ES-I3 (cell line): ENCODE measurements around the gene AP5Z1.

ENCODE experiments used
- H3K36me3 ChIP-seq: 2 replicates; pipeline ENCODE4 v1.6.1; 2013; ENCODE audit warnings: mild to moderate bottlenecking, low read length, control low read depth, moderate library complexity; ENCODE audit not compliant: insufficient read depth
- H3K4me1 ChIP-seq: 2 replicates; pipeline ENCODE4 v1.6.1; 2013; ENCODE audit warnings: mild to moderate bottlenecking, control low read depth, low read length; ENCODE audit not compliant: insufficient read depth
- H3K9ac ChIP-seq: 2 replicates; pipeline ENCODE4 v1.6.1; 2013; ENCODE audit warnings: low read depth, mild to moderate bottlenecking, low read length, moderate library complexity
- H3K9me3 ChIP-seq: 2 replicates; pipeline ENCODE4 v1.6.1; 2013; ENCODE audit warnings: mild to moderate bottlenecking, low read length, moderate library complexity; ENCODE audit not compliant: control insufficient read depth, insufficient read depth

AP5Z1 gene

DNA sequence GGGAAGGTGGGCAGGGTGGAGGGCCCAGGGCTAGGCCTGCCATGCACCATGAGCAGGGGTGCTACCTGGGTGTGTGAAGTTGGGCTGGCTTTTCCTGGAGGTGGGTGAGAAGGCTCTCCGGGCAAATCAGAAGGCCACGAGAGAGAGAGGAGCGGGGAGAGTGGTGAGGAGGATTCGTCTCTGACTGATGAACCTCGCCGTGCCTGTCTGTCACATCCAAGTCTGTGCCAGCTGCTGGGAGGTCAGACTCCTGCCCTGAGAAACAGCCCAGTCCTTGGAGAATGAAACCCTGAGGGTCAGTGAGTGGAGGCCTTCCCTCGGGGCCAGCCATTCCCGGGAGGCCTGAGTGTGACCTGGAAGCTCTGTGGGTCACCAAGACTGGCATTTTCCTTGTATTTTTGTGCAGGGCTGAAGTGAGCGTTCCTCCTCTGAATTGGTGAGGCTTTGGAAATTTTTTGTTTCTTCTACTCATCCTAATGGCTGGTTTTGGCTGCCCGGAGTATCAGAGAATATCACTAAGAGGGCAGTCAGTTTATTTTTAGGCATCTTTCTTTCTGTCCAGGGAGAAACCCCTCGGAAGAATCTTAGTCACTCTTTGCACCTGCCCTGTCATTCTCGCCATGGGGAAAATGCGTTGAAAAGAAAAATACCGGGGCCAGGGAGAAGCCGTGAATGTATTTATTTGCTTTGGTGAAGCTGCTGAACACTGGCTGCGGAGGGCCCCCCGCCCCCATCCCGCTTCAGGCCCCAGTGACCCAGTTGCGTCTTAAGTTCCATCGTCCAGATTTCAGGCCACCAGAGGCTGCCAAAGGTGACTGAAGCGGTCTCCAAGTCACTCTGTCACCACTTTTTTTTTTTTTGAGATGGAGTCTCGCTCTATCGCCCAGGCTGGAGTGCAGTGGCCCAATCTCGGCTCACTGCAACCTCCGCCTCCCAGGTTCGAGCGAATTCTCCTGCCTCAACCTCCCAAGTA is 6.5 kb upstream of the AP5Z1 start:
- no peak overlapping the region for H3K9ac ChIP-seq
- no peaks in the 10 kb centered on the region; the same call in 1 of the 2 replicates for H3K36me3 ChIP-seq
- H3K4me1 ChIP-seq: no peaks in the 10 kb centered on the region
- no peaks in the 10 kb centered on the region for H3K9me3 ChIP-seq

DNA sequence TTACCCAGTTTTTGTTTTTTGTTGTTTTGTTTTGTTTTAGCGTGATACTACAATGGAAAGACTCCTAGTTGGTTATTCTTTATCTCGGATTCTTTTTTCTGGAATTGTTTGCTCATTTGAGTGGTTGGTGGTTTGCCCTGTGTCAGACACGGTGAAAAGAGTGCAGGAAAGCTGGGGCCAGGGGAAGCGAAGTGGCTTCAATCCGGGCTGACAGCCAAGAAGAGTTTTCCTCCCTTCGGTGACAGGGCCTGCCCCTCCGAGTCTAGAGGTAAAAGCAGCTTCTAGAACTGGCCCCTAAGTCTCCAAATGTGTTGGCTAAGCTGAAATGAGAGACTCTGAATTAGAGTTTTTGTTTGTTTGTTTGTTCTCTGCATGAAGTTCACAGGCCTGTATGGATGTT is 5.7 kb upstream of the AP5Z1 start:
- 0 out of 2 replicates have a peak, but pooled peaks cover 3% of the 10 kb centered on the region for H3K4me1 ChIP-seq
- H3K36me3 ChIP-seq: no peaks in the 10 kb centered on the region; the same call in 1 of the 2 replicates
- no peak overlapping the region for H3K9ac ChIP-seq
- H3K9me3 ChIP-seq: no peaks in the 10 kb centered on the region

DNA sequence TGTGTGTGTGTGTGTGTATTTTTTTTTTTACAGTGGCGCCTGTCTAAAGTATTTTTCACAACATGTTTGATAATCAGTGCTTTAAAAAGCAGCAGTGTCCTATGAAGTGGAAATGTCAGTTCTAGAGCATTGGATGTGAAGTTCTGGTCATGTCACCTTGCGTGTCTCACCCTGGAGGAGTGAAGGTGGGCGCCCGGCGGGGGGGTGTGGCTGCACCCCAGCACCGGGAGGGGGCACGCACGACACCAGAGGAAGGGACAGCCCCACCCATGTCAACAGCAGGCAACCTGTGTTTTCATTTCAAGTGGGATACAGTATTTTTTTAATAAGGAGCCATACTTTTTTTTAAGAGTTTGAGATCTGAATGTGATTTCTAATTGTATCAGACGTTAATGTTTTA is 4.5 kb upstream of the AP5Z1 start:
- 0 out of 2 replicates have a peak, but pooled peaks cover 3% of the 10 kb centered on the region for H3K4me1 ChIP-seq
- no peaks in the 10 kb centered on the region for H3K9me3 ChIP-seq
- no peak overlapping the region for H3K9ac ChIP-seq
- no peaks in the 10 kb centered on the region; the same call in 1 of the 2 replicates for H3K36me3 ChIP-seq

DNA sequence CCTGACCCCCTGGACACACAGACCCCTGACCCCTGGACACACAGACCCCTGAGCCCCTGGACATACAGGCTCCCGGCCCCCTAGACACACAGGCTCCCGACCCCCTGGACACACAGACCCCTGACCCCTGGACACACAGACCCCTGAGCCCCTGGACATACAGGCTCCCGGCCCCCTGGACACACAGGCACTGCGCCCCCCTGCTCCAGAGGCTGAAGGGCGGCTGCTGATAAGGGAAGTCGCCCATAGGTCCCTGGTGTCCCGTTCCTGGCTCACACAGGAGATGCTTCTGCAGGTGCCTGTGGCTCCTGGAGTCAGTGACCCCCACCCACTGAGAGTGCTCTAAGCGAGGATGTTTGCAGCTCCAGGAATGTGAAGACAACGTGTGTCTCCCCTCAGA is 3.7 kb upstream of the AP5Z1 start:
- Histone ChIP-seq H3K9me3 (no peaks in the 10 kb centered on the region), H3K36me3 (no peaks in the 10 kb centered on the region; the same call in 1 of the 2 replicates), H3K9ac (no peak overlapping the region), H3K4me1 (peaks cover 3% of the 10 kb centered on the region; the same call in 1 of the 2 replicates)

DNA sequence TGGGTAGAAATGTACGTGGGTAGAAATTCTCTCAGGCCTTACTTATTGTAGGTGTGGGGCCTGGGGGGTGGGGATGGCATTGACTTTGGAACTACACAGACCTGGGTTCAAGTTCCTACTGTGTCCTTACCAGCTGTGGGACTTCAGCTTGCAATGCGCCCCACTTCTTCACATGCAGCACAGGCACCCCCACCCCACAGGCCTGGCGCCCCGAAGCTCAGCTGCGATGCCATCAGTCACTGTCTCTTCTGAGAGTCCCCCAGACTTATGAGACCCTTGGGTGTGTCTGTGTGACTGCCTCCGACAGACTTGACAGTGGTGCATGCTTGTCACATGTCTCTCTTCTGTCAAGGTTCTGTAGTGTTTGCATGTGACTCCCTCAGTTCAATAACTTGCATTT is 3.1 kb upstream of the AP5Z1 start:
- H3K4me1 ChIP-seq: peaks cover 3% of the 10 kb centered on the region; the same call in 1 of the 2 replicates
- H3K9ac ChIP-seq: no peak overlapping the region
- no peaks in the 10 kb centered on the region for H3K9me3 ChIP-seq
- no peaks in the 10 kb centered on the region; the same call in 1 of the 2 replicates for H3K36me3 ChIP-seq

DNA sequence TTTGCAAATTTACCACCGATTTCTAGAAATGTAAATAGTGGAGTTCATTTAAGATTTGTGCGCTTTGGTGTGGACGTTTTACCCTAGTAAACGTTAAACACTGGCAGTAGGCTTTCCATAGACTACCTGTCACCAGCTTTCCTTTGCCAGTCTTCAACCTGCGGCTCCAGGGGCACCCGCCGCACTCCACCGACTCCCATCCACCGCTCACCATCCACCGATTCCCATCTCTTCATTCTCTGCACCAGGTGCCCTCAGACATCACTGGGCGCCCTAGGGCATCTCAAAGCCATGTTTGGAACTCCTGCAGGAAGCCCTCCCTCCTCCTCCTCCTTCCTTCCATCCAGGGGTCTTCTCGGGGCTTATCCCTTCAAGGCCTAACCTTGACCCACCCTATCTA is 1.4 kb upstream of the AP5Z1 start:
- Histone ChIP-seq H3K9ac (peak overlapping the region; percentile 69; the same call in 1 of the 2 replicates), H3K36me3 (no peaks in the 10 kb centered on the region), H3K4me1 (peaks cover 3% of the 10 kb centered on the region; the same call in 1 of the 2 replicates), H3K9me3 (no peaks in the 10 kb centered on the region)

DNA sequence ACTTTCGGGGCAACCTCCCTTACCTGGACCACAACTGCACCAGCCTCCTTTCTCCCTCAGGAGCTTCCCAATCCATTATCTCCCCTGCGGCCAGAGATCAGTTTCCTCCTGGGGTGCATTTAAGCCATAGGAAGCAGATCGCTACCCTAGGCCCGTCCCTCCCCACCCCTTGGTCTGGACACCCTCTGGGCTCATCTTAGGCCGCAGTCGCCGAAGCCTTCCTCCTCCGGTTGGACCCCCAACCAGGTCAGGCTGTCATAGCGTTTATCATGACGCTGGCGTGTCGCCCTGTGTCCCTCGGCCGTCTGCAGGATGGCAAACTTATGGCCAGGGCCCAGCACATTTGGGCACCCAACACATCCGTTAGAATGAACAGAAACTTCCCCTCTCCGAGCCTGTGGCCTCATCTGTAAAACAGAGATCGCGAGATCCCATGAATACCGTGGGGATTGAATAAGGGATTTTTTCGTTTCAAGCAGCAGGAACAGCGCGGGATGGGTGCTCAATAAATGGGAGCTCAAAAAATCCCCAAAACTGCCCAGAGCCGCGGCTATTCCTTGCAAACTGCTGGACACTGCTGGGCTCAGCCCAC is 669 bp upstream of the AP5Z1 start:
- Histone ChIP-seq H3K4me1 (peaks cover 3% of the 10 kb centered on the region; the same call in 1 of the 2 replicates), H3K9me3 (no peaks in the 10 kb centered on the region), H3K9ac (peak overlapping the region; percentile 69), H3K36me3 (no peaks in the 10 kb centered on the region)

DNA sequence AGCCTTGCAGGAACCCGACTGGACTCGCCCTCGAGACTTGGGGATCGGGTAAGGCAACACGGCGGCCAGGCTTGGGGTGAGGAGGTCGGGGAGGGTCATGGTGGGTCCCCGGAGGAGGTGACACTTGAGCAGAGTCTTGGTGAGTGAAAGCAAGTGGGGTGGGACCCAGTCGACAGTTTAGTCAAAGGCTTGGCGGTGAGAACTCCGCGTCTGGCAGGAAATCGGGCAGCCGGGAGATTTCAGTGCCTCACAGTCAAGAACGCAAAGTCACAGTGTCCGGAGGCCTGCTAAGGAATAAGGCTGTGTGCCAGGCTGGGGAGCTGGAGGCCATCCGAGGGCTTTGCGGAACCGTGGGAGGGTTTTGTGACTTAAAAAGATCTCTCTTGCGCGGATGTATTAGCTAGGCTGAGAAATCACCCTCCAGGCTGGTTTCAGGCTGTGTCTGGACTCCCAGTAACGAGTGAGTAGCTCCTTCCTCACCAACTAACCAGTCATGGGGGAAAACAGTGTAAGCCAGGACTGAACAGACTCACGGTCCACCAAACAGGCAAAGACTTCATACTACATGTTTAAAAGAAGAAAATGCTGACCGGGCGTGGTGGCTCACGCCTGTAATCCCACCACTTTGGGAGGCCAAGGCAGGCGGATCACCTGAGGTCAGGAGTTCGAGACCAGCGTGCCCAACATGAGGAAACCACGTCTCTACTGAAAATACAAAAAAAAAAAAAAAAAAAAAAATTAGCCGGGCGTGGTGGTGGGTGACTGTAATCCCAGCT is 613 bp downstream of the AP5Z1 start:
- Histone ChIP-seq H3K4me1 (peaks cover 3% of the 10 kb centered on the region; the same call in 1 of the 2 replicates), H3K9me3 (no peaks in the 10 kb centered on the region), H3K36me3 (no peaks in the 10 kb centered on the region), H3K9ac (peak overlapping the region; percentile 69)

DNA sequence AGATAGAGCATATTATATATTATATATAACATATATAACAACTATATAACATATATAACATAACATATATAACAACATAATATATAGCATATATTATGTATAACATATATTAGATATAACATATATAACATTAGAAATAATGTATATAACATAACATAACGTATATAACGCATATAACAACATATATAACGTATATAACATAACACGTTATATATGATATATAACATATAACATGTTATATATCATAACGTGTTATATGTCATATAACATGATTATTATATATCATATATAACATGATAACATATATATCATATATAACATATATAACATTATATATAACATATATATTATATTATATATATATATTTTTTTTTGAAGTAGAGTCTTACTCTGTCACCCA is 3.7 kb downstream of the AP5Z1 start:
- H3K4me1 ChIP-seq: peaks cover 3% of the 10 kb centered on the region; the same call in 1 of the 2 replicates
- H3K36me3 ChIP-seq: no peaks in the 10 kb centered on the region; the same call in 1 of the 2 replicates
- H3K9ac ChIP-seq: no peak overlapping the region
- no peaks in the 10 kb centered on the region for H3K9me3 ChIP-seq

DNA sequence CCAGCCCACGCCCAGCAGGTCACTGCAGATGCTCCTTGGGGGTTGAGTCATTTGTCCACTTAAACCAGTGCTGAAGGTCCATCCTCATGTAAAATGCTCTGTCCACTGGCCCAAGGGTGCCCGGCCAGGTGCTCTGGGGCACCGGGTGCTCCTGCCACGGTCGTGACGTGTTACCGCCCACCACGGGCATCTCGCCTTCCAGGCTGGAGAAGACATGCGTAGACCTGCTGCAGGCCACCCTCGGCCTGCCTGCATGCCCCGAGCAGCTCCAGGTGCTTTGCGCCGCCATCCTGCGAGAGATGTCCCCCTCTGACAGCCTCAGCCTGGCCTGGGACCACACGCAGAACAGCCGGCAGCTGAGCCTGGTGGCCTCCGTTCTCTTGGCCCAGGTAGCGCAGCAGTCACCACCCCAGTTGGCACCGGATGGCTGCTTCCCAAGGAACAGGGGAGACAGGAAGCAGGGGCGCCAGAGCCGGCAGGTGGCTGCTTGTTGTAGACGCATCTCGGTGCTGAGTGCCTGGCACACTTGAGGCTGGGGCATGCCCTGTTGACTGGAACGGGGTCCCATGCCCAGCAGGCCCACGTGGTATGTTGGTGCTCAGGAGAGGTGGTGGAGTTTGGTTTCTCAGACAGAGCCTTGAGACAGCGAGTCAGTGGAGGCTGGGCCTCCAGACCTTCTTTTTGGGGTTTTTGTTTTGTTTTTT is 6.1 kb downstream of the AP5Z1 start:
- no peaks in the 10 kb centered on the region for H3K4me1 ChIP-seq
- no peak overlapping the region for H3K9ac ChIP-seq
- no peaks in the 10 kb centered on the region; the same call in 1 of the 2 replicates for H3K36me3 ChIP-seq
- no peaks in the 10 kb centered on the region for H3K9me3 ChIP-seq

DNA sequence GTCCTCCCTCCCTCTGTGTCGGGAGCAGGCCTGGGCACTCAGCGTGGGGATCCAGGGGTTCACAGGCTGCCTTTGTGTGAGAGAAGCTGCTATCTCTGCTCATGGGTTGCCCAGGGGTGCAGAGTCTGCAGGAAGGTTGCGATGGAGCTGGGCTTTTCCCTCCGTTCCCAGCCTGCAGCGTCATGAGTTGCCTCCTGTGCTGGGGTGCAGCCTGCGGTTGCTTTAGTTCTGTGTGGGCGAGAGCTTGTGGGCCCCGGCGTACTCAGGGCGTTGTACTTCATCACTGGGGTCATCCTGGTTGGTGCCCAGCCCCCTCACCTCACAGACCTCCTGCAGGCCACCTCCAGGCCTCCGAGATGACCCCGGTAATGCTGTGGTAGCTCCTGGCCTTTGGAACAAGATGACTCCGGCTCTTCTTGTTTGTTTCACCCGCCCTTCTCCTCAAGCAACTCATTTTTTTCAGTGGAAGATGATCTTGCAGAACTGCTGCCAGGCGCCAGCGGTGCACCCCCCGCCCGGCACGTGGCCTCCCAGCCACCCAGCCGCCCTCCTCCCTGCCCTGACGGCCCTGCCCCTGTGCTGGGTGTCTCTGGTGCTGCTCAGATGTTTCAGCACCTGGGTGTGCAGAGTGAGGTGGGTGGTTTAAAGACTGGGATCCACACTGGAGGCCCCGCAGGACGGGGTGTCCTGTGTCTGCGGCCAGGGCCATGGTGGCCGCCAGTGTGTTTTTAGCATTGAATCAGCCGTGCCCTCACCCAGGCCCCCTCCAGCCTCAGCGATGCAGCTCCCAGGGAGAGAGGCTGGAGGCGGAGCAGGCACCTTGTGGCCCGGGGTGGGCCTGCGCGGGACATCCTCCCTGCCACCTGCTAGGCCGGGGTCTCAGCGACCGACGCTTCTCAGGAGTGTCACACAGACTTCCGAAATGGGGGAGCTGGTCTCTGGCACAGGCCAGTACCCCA is 7.2 kb downstream of the AP5Z1 start:
- H3K9ac ChIP-seq: no peak overlapping the region
- H3K36me3 ChIP-seq: no peaks in the 10 kb centered on the region; the same call in 1 of the 2 replicates
- no peaks in the 10 kb centered on the region for H3K9me3 ChIP-seq
- H3K4me1 ChIP-seq: no peaks in the 10 kb centered on the region

DNA sequence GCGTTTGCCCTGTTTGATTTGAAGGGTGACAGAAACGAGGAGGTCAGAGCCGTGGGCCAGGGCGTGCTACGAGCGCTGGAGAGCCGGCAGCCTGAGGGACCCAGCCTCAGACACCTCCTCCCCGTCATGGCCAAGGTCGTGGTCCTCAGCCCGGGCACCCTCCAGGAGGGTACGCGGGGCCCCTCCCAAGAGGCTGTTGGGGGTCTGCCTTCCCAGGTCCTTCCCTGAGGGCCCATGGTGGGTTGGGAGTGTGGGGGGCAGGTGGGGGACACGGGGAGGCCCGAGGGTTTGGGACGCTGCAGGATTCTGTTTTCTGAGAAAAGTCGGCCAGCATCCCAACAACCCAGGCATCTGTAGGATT is 7.8 kb downstream of the AP5Z1 start:
- H3K36me3 ChIP-seq: no peaks in the 10 kb centered on the region; the same call in 1 of the 2 replicates
- no peak overlapping the region for H3K9ac ChIP-seq
- no peaks in the 10 kb centered on the region for H3K9me3 ChIP-seq
- H3K4me1 ChIP-seq: no peaks in the 10 kb centered on the region
